ENCODE data around the gene GRID2.

DNA sequence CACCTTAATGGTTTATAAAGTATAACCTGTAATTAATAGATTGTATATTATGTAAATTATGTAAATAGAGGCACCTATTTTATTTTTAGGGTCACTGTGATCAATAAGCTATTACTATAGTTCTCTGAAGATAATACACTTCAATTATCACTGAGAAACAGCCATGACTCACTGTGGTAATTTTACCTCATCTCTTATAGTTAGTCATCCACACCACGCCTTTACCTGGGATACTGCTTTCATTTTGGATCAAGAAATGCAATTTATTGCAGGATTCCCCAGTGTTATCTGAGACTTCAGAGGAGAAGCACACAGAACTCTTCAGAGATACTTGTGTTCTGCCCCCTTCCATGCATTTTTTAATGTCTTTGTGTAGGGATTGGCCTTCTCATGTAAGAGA is 1176.7 kb downstream of the GRID2 start:
- TF ChIP-seq POLR2A (IDR thresholded peaks at IDR 0.05) = no peak
- TF ChIP-seq, protein P1, sequence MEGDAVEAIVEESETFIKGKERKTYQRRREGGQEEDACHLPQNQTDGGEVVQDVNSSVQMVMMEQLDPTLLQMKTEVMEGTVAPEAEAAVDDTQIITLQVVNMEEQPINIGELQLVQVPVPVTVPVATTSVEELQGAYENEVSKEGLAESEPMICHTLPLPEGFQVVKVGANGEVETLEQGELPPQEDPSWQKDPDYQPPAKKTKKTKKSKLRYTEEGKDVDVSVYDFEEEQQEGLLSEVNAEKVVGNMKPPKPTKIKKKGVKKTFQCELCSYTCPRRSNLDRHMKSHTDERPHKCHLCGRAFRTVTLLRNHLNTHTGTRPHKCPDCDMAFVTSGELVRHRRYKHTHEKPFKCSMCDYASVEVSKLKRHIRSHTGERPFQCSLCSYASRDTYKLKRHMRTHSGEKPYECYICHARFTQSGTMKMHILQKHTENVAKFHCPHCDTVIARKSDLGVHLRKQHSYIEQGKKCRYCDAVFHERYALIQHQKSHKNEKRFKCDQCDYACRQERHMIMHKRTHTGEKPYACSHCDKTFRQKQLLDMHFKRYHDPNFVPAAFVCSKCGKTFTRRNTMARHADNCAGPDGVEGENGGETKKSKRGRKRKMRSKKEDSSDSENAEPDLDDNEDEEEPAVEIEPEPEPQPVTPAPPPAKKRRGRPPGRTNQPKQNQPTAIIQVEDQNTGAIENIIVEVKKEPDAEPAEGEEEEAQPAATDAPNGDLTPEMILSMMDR (IDR thresholded peaks at IDR 0.05) = no peak
